Measurements from ENCODE around the gene PBRM1.

PBRM1 gene

GRCh38 chr3:52623234-52623792, 62.4 kb downstream of the PBRM1 start:
- H3K36me3 Mint-ChIP-seq (ENCODE audit: insufficient read depth), result peaks cover 55% of the 10 kb centered on the region
- ATAC-seq (replicated peaks) (no peak), DNase-seq (no peak)
- H3K4me3 Mint-ChIP-seq, result no peak overlapping the region
- peaks cover 3 to 7% of the 10 kb centered on the region in 2 donors for H3K4me1 Mint-ChIP-seq (ENCODE audit: low read depth in 2 of 2)
- H3K9me3 Mint-ChIP-seq, result no peaks in the 10 kb centered on the region
- H3K27ac Mint-ChIP-seq, result peak overlapping the region; percentile 32 to 41
- no peaks in the 10 kb centered on the region for H3K27me3 Mint-ChIP-seq

GRCh38 chr3:52620580-52620979, 65.1 kb downstream of the PBRM1 start:
- no peaks in the 10 kb centered on the region for H3K27me3 Mint-ChIP-seq
- no peak for ATAC-seq (replicated peaks)

DNA sequence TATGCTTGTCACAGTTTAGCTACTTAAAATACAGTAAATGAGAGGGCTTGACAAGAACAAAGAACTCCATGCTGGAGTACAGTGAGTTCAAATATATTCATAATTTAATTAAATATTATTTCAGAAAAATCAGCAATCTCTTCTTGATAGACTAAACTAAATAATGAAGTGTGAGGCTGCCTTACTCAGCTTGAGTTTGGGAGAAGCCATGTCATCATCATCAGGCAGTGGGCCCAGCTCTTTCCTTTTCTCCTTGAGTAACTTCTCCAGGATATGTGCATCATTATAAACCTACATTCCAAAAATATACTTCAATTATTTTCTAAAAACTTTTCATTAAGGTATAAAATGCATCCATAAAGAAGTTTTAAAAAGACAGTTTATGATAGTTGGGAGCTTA, 70.5 kb downstream of the PBRM1 start:
- H3K9me3 Mint-ChIP-seq, result no peaks in the 10 kb centered on the region
- no peak for DNase-seq
- H3K27me3 Mint-ChIP-seq, result no peaks in the 10 kb centered on the region
- H3K27ac Mint-ChIP-seq, result peak overlapping the region in 1 of 2 donors; percentile 39
- no peak overlapping the region for H3K4me3 Mint-ChIP-seq
- ATAC-seq (replicated peaks), result no peak
- H3K36me3 Mint-ChIP-seq (ENCODE audit: insufficient read depth), result peaks cover 84% of the 10 kb centered on the region
- H3K4me1 Mint-ChIP-seq (ENCODE audit: low read depth in 2 of 2), result peaks cover 3 to 6% of the 10 kb centered on the region in 2 donors

More at GRCh38 chr3:52620580-52620979, 65.1 kb downstream of the PBRM1 start:
- Mint-ChIP-seq H3K4me3 (no peak overlapping the region), H3K36me3 (ENCODE audit: insufficient read depth) (peaks cover 55% of the 10 kb centered on the region), H3K4me1 (ENCODE audit: low read depth in 2 of 2) (peaks cover 3 to 7% of the 10 kb centered on the region in 2 donors), H3K9me3 (no peaks in the 10 kb centered on the region), H3K27ac (peak overlapping the region; percentile 74 to 77)
- DNase-seq, result no peak

- no peak for DNase-seq
- H3K27me3 Mint-ChIP-seq, result no peaks in the 10 kb centered on the region
- H3K9me3 Mint-ChIP-seq, result no peaks in the 10 kb centered on the region
- peaks cover 83% of the 10 kb centered on the region for H3K36me3 Mint-ChIP-seq (ENCODE audit: insufficient read depth)
- H3K4me3 Mint-ChIP-seq, result no peak overlapping the region
- H3K4me1 Mint-ChIP-seq (ENCODE audit: low read depth in 2 of 2), result peaks cover 1 to 6% of the 10 kb centered on the region in 2 donors
- no peak overlapping the region for H3K27ac Mint-ChIP-seq
- no peak for ATAC-seq (replicated peaks)
Measured at GRCh38 chr3:52614689-52615088, 71.0 kb downstream of the PBRM1 start.

- Mint-ChIP-seq H3K27ac (peak overlapping the region in 1 of 2 donors; percentile 2), H3K4me1 (ENCODE audit: low read depth in 2 of 2) (peaks cover 1 to 15% of the 10 kb centered on the region in 2 donors), H3K27me3 (no peaks in the 10 kb centered on the region), H3K4me3 (no peak overlapping the region), H3K36me3 (ENCODE audit: insufficient read depth) (peaks cover 55% of the 10 kb centered on the region), H3K9me3 (no peaks in the 10 kb centered on the region)
- DNase-seq (no peak), ATAC-seq (replicated peaks) (no peak)
Measured at GRCh38 chr3:52609316-52609815, 76.3 kb downstream of the PBRM1 start.

GRCh38 chr3:52608337-52608736, 77.4 kb downstream of the PBRM1 start:
- Mint-ChIP-seq H3K9me3 (no peaks in the 10 kb centered on the region), H3K27ac (no peak overlapping the region), H3K27me3 (no peaks in the 10 kb centered on the region), H3K4me3 (no peak overlapping the region), H3K36me3 (ENCODE audit: insufficient read depth) (peaks cover 55% of the 10 kb centered on the region), H3K4me1 (ENCODE audit: low read depth in 2 of 2) (peaks cover 1 to 15% of the 10 kb centered on the region in 2 donors)
- DNase-seq, result no peak
- no peak for ATAC-seq (replicated peaks)

DNA sequence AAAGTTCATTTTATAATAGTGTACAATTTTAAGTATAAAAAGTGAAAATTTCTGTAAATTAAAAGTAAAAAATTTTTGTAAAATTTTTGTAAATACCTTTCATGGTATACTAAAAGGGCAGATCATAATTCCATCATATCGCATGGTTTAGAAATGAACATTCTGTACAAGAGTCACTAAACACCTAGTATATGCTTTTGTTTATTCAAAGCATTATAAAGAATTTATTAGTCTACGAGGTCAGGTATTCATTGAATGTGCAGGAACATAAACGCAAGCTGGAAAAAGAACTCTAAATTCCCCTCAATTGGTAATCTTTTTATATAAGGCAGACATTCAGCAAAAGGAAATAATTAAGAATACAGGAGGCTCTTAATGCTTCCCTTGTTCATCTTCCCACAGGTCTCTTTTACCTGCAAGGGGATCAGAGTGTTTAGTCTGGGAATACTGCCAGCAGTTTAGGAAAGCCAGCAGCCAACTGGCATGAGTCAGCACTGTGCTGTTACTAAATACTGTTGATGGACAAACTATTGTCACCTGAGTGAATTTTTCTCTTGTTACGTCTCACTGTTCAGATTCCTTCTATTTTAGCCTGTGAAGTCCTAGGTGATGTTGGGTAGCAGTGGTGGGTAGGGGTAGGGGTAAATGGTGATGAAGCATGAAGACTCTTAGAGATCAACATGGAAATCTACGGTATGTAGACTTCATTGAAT, 79.2 kb downstream of the PBRM1 start:
- no peak for DNase-seq
- Mint-ChIP-seq H3K27me3 (no peaks in the 10 kb centered on the region), H3K4me1 (ENCODE audit: low read depth in 2 of 2) (peaks cover 1 to 13% of the 10 kb centered on the region in 2 donors), H3K36me3 (ENCODE audit: insufficient read depth) (peaks cover 51% of the 10 kb centered on the region), H3K9me3 (peaks cover 2 to 5% of the 10 kb centered on the region in 2 donors), H3K4me3 (no peak overlapping the region), H3K27ac (peak overlapping the region; percentile 47 to 55)
- no peak for ATAC-seq (replicated peaks)

- H3K27me3 Mint-ChIP-seq, result no peaks in the 10 kb centered on the region
- ATAC-seq (replicated peaks) (no peak), DNase-seq (no peak)
- no peaks in the 10 kb centered on the region for H3K4me1 Mint-ChIP-seq (ENCODE audit: low read depth in 2 of 2)
- H3K9me3 Mint-ChIP-seq, result peaks cover 4 to 5% of the 10 kb centered on the region in 2 donors
- no peak overlapping the region for H3K27ac Mint-ChIP-seq
- H3K36me3 Mint-ChIP-seq (ENCODE audit: insufficient read depth), result peaks cover 29% of the 10 kb centered on the region
- H3K4me3 Mint-ChIP-seq, result no peak overlapping the region
Measured at GRCh38 chr3:52600258-52600657, 85.5 kb downstream of the PBRM1 start.

DNA sequence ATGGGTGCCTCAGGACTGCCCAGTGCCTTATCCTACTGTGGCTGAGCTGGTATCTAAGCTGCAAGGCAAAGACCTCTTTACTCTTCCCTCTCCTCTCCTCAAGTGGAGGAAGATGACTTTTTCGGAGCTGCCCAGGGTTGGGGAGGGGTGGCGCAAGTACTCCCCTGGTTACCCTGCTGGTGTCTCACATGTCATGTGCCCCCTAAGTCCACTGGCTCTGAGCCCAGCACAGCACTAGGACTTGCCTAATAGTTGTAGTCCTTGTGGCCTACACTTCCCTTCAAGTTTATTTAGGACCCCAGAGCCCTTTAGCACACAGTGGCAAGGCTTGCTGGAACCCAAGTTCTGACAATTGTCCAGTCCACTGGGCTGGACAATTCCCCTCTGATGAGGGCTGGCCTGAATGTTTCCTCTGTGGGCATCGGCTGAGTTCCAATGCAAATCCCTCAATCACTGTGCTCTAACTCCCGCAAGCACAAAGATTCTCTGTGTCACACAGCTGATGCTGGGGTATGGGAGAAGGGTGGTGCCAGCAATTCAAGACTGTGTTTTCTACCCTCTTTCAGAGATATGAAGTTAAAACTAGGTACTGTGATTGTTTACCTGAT, 89.0 kb downstream of the PBRM1 start:
- H3K9me3 Mint-ChIP-seq, result peaks cover 0 to 2% of the 10 kb centered on the region in 2 donors
- no peak overlapping the region for H3K4me3 Mint-ChIP-seq
- H3K27me3 Mint-ChIP-seq, result no peaks in the 10 kb centered on the region
- H3K36me3 Mint-ChIP-seq (ENCODE audit: insufficient read depth), result peaks cover 10% of the 10 kb centered on the region
- H3K4me1 Mint-ChIP-seq (ENCODE audit: low read depth in 2 of 2), result no peaks in the 10 kb centered on the region
- DNase-seq (no peak), ATAC-seq (replicated peaks) (no peak)
- no peak overlapping the region for H3K27ac Mint-ChIP-seq

DNA sequence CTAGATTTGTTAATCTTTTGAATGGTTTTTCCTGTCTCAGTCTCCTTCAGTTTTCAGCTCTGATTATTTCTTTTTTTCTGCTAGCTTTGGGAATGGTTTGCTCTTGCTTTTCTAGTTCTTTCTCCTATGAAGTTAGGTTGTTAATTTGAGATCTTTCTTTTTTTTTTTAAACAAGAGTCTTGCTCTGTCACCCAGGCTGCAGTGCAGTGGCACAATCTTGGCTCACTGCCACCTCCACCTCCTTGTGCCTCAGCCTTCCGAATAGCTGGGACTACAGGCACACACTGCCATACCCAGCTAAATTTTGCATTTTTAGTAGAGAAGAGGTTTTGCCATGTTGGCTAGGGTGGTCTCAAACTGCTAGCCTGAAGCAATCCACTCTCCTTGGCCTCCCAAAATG, 92.6 kb downstream of the PBRM1 start:
- Mint-ChIP-seq H3K9me3 (no peaks in the 10 kb centered on the region), H3K36me3 (ENCODE audit: insufficient read depth) (peaks cover 22% of the 10 kb centered on the region), H3K27me3 (no peaks in the 10 kb centered on the region), H3K27ac (peak overlapping the region in 1 of 2 donors; percentile 2), H3K4me1 (ENCODE audit: low read depth in 2 of 2) (peaks cover 0 to 4% of the 10 kb centered on the region in 2 donors), H3K4me3 (no peak overlapping the region)
- ATAC-seq (replicated peaks), result no peak
- DNase-seq, result no peak

- Mint-ChIP-seq H3K4me1 (ENCODE audit: low read depth in 2 of 2) (no peaks in the 10 kb centered on the region), H3K36me3 (ENCODE audit: insufficient read depth) (peaks cover 48% of the 10 kb centered on the region), H3K4me3 (no peak overlapping the region), H3K9me3 (no peaks in the 10 kb centered on the region), H3K27me3 (no peaks in the 10 kb centered on the region), H3K27ac (peak overlapping the region; percentile 12 to 75)
- no peak for ATAC-seq (replicated peaks)
- DNase-seq, result no peak
Measured at GRCh38 chr3:52574056-52574965, 111.4 kb downstream of the PBRM1 start.

DNA sequence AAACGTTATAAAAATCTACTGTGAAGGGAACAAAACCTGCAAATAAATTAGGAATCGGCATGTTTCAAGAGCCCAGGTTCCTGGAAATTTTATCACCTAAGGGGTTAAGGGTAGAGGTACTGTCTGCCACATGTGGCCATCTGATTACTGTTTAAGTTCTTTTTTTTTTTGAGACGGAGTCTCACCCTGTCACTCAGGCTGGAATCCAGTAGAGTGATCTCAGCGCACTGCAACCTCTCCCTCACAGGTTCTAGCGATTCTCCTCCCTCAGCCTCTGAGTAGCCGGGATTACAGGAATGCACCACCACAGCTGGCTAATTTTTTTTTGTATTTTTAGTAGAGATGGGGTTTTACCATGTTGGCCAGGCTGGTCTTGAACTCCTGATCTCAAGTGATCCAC, 113.5 kb downstream of the PBRM1 start:
- H3K4me1 Mint-ChIP-seq (ENCODE audit: low read depth in 2 of 2), result peaks cover 0 to 5% of the 10 kb centered on the region in 2 donors
- H3K4me3 Mint-ChIP-seq, result no peak overlapping the region
- peaks cover 48% of the 10 kb centered on the region for H3K36me3 Mint-ChIP-seq (ENCODE audit: insufficient read depth)
- no peaks in the 10 kb centered on the region for H3K27me3 Mint-ChIP-seq
- no peak for DNase-seq
- no peaks in the 10 kb centered on the region for H3K9me3 Mint-ChIP-seq
- no peak for ATAC-seq (replicated peaks)
- no peak overlapping the region for H3K27ac Mint-ChIP-seq

DNA sequence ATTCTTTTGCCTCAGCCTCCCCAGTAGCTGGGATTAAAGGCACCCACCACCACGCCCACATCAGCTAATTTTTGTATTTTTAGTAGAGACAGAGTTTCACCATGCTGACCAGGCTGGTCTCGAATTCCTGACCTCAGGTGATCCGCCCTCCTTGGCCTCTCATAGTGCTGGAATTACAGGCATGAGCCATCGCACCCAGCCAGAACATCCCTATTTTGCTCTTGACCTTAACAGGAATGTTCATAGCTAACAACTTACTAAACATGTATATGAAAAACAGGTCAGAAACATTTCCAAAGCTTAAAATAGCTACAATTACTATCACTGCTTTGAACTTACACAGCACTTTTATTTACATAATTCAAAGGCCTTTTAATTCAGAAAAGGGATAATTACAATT, 115.6 kb downstream of the PBRM1 start:
- DNase-seq, result no peak
- no peaks in the 10 kb centered on the region for H3K27me3 Mint-ChIP-seq
- peaks cover 0 to 5% of the 10 kb centered on the region in 2 donors for H3K4me1 Mint-ChIP-seq (ENCODE audit: low read depth in 2 of 2)
- H3K4me3 Mint-ChIP-seq, result no peak overlapping the region
- H3K27ac Mint-ChIP-seq, result no peak overlapping the region
- H3K36me3 Mint-ChIP-seq (ENCODE audit: insufficient read depth), result peaks cover 36% of the 10 kb centered on the region
- ATAC-seq (replicated peaks), result no peak
- H3K9me3 Mint-ChIP-seq, result no peaks in the 10 kb centered on the region

Measured in effector memory CD8-positive, alpha-beta T cell (primary cell).